GM10248 (cell line): ENCODE results near the gene WDR27.

Experiments
- CTCF ChIA-PET: fragments of 300-600 bp; sonication (Branson Sonifier 250); formaldehyde crosslinking; extraction: SDS; loops from one replicate; lab custom pipeline; 2021; ENCODE audit warnings: antibody characterized with exemption; lab: Yijun Ruan, JAX
- POLR2A ChIA-PET: fragments of 350-650 bp; sonication (Branson Sonifier 250); formaldehyde crosslinking; extraction: SDS; loops from one replicate; lab custom pipeline; 2020; ENCODE audit warnings: antibody characterized with exemption; lab: Yijun Ruan, JAX
- DNase-seq: peaks from one replicate; pipeline ENCODE4 v3.0.0; 2012; ENCODE audit errors: extremely low spot score
- TF ChIP-seq, protein P1 (sequence below): IDR thresholded peaks from 2 replicates; pipeline ENCODE4 v1.5.1; 2012; ENCODE audit warnings: mild to moderate bottlenecking, low read depth; ENCODE audit errors: extremely low read depth, missing control alignments, control extremely low read depth

WDR27 gene

DNA sequence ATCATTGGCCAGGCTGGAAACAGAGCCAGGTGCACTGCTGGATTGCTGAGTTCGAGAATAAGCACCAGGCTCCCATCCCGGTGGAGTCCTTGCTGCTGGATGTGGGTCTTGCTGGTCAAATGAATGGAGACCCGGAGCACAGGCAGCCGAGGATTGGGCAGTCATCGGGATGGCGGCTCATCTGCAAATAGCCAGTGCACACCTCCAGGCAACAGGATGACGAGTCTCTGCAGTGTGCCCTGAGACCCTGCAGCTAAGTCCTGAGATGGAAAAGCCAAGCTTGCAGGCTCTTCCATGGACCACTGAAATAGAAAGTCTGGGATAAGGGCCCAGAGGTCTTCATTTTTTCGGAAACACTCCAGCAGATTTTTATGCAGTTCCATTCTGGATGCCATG is 143.5 kb downstream of the WDR27 start:
- CTCF ChIA-PET = no interaction called here
- POLR2A ChIA-PET = no interaction called here
- DNase-seq = no peak
- TF ChIP-seq, protein P1, sequence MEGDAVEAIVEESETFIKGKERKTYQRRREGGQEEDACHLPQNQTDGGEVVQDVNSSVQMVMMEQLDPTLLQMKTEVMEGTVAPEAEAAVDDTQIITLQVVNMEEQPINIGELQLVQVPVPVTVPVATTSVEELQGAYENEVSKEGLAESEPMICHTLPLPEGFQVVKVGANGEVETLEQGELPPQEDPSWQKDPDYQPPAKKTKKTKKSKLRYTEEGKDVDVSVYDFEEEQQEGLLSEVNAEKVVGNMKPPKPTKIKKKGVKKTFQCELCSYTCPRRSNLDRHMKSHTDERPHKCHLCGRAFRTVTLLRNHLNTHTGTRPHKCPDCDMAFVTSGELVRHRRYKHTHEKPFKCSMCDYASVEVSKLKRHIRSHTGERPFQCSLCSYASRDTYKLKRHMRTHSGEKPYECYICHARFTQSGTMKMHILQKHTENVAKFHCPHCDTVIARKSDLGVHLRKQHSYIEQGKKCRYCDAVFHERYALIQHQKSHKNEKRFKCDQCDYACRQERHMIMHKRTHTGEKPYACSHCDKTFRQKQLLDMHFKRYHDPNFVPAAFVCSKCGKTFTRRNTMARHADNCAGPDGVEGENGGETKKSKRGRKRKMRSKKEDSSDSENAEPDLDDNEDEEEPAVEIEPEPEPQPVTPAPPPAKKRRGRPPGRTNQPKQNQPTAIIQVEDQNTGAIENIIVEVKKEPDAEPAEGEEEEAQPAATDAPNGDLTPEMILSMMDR = no peak

DNA sequence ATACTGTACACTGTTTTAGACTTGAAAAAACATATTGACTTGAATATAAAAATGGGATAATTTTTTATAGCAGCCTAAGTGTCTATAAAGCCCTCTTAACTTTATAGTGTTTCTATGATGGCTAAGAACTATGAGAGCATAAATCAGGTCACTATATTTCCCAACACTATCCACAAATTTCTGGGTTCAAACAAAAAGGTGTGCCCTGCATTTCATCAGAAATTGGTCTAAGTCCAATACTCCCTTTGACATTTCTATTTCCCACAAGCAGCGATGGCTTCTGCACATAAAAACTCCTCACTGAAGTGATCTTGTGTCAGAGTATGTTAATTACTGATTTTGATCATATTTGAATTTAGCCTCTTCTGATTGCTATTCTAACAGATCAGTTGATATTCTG is 143.9 kb downstream of the WDR27 start:
- DNase-seq = no peak
- TF ChIP-seq, protein P1 = no peak
- ChIA-PET POLR2A (no interaction called here), CTCF (no interaction called here)

DNA sequence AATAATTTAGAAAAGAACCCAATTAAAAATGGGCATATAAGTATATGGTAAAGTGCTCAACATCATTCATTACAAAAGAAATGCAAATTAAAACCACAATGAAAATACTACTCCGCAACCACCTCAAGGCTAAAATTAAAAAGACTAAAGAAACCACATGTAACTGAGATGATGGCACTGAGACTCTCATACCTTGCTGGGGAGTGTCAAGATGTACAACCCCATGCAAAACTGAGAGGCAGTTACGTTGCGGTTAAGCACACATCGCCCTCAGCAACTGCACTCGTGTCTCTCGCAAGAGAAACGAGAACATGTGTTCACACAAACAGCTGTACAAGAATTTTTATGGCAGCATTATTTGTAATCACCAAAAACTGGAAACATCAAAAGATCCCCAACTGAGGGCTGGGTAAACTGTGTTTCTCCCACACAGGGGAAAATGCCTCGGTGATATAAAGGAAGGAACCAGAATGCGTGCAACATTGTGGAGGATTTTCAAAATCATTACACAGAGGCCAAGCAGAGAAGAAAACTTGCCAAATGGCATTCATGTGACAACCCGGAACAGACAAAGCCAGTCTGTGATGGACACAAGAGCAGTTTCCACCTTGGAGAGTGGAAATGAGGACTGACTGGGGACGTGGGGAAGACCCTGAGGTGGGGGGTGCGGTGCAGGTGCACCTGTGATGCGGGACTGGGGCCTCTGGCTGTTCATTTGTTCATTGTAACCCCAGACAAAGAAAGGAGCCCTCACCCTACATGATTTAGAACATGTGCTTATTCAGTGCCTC is 144.9 kb downstream of the WDR27 start:
- CTCF ChIA-PET = no interaction called here
- POLR2A ChIA-PET = no interaction called here
- TF ChIP-seq, protein P1 = no peak
- peak; percentile 71 for DNase-seq

DNA sequence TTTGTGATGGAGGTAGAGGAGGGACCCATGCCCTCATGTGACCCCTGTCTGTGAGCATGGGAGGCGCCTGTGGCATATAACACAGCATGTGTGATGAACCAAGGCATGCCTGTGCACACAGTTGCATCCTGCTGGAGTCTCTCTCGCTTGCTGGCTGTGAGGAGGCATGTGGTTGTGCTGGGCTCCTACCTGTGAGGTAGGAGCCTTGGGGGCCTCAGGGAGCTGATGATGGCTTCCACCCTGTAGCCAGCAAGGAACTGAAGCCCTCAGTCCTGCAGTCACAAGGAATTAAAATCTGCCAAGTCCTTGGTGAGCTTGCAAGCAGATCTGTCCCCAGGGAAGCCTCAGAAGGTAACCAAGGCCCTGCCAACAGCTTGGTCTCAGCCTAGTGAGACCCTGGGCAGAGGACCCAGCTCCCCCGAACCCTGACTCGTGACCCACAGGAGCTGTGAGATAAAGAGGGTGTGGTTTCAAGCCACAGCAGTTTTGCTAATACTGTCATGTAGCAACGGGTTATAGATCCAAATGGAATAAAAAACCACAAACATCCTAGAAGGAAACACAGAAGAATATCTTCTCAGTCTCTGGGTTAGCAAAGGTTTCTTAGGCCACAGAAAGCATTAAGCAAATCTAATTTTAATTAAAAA is 145.7 kb downstream of the WDR27 start:
- ChIA-PET CTCF (no interaction called here), POLR2A (no interaction called here)
- TF ChIP-seq, protein P1 = no peak
- DNase-seq = no peak

DNA sequence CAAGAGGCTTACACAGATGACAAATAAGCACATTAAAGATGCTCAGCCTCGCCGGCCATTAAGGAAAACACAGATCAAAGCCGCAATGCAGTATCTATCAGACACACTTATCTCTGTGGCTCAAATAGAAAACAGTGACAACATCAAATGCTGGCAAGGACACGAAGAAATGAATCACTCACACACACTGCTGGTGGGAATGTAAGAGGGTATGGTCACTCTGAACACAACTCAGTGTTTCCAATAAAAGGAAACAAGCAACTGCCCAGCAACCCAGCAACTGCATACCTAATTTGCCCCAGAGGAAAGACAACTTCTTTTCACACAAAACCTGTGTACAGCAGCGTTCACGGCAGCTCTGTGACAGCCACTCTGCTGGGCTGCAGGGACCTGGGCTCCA is 155.8 kb downstream of the WDR27 start:
- CTCF ChIA-PET = no interaction called here
- no peak for DNase-seq
- POLR2A ChIA-PET = no interaction called here
- TF ChIP-seq, protein P1 = no peak

DNA sequence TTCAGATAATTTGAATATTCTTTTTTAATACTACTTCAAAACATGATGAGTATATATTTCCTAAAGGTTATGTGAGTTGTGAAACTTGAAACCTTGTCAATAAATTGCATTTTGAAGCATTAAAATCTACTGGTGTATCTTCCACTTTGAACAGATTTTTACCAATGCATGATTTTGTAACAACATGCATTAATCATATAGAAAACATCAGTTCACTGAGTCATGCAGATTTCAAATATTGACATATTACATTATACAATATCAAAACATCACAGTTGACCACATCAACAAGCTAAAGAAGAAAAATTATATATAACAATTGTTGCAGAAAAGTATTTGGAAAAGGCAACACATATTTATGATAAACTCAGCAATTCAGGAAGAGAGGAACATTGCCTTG is 158.1 kb downstream of the WDR27 start:
- TF ChIP-seq, protein P1 = no peak
- DNase-seq = no peak
- ChIA-PET CTCF (no interaction called here), POLR2A (no interaction called here)
